HepG2 (cell line): Measurements from ENCODE around the gene PLXNA4. TPM values are rescaled to one million over a fixed set of nuclear protein-coding genes. Genes with fewer than 3 reads are reported as not detected.

Experiments used
- ATAC-seq: fragments of 200-7000 bp; cut with Tn5 transposase; 3 replicates; pipeline ENCODE4 v1.9.1; 2020; ENCODE audit warnings: mild to moderate bottlenecking, moderate library complexity
- BruUV-seq: library from RNA; stranded (reverse); fragments of 400-500 nt; replicated peaks from 2 replicates; lab custom pipeline; 2021; lab: Mats Ljungman, UMichigan
- CTCF ChIA-PET: fragments of 300-600 bp; formaldehyde crosslinking; extraction: SDS; loops from one replicate; lab custom pipeline; 2021; ENCODE audit warnings: low total read pairs, inconsistent platforms, low intra/inter-chr PET ratio; lab: Yijun Ruan, JAX
- POLR2A ChIA-PET: fragments of 350-600 bp; sonication (Branson Sonifier 250); formaldehyde crosslinking; loops from one replicate; lab custom pipeline; 2020; ENCODE audit warnings: antibody characterized with exemption, inconsistent platforms; lab: Yijun Ruan, JAX
- DNase-seq: peaks from one replicate; pipeline ENCODE4 v3.0.0-alpha.2; 2015; ENCODE audit warnings: low spot score
- FAIRE-seq: peaks from 3 replicates; lab custom pipeline; 2011; peaks lifted over from hg19 to GRCh38; lab: Jason Lieb, UNC
- H2AFZ ChIP-seq: one replicate; pipeline ENCODE4 v1.6.1; 2011; ENCODE audit warnings: low read length, inconsistent platforms
- H3K27ac ChIP-seq: fragments of 300-600 bp; 3 replicates; pipeline ENCODE4 v1.8.0; 2011; ENCODE audit warnings: mixed run types, mild to moderate bottlenecking, mixed read lengths, low read length, inconsistent platforms; ENCODE audit not compliant: insufficient read depth; ENCODE audit errors: extremely low read length
- H3K27me3 ChIP-seq, 2 experiments: fragments of 200-600 bp in 1 of 2; 2 replicates in 1 of 2; 3 replicates in 1 of 2; pipeline versions ENCODE4 v1.6.0 to v1.8.0; 2011; ENCODE audit warnings: low read length in 2 of 2, mild to moderate bottlenecking in 2 of 2, moderate library complexity in 2 of 2, inconsistent platforms in 1 of 2; ENCODE audit not compliant: insufficient read depth in 2 of 2, control insufficient read depth in 1 of 2
- H3K36me3 ChIP-seq, 2 experiments: fragments of 200-600 bp in 1 of 2; replicated peaks in 1 of 2; 2 replicates in 1 of 2; 3 replicates in 1 of 2; pipeline versions ENCODE4 v1.5.1 to v1.8.0; 2011; ENCODE audit warnings: low read length in 2 of 2, inconsistent platforms in 1 of 2; ENCODE audit not compliant: insufficient read depth in 2 of 2, control insufficient read depth in 1 of 2
- H3K4me1 ChIP-seq: 2 replicates; pipeline ENCODE4 v1.5.1; 2012; ENCODE audit warnings: low read length, inconsistent platforms; ENCODE audit not compliant: insufficient read depth
- H3K4me2 ChIP-seq: 2 replicates; pipeline ENCODE4 v1.6.0; 2011; ENCODE audit warnings: low read depth, low read length, inconsistent platforms
- H3K4me3 ChIP-seq, 3 experiments: fragments of 200-600 bp in 1 of 3; sonication (generic), shearing (Covaris generic) in 1 of 3; replicated peaks in 1 of 3; 2 replicates each; pipeline ENCODE4 v1.5.1; 2011 to 2016; ENCODE audit warnings: low read length in 3 of 3, inconsistent platforms in 2 of 3, low read depth in 2 of 3, mild to moderate bottlenecking in 2 of 3, control low read depth in 1 of 3, mixed read lengths in 1 of 3; ENCODE audit not compliant: insufficient read depth in 1 of 3
- H3K79me2 ChIP-seq: one replicate; pipeline ENCODE4 v1.6.1; 2011; ENCODE audit warnings: low read length, inconsistent platforms; ENCODE audit not compliant: insufficient read depth
- H3K9ac ChIP-seq: 2 replicates; pipeline ENCODE4 v1.6.0; 2011; ENCODE audit warnings: mild to moderate bottlenecking, low read depth, low read length, inconsistent platforms; ENCODE audit not compliant: insufficient read depth
- H3K9me3 ChIP-seq: 2 replicates; pipeline ENCODE4 v1.5.1; 2012; ENCODE audit warnings: mild to moderate bottlenecking, low read length
- H4K20me1 ChIP-seq: 2 replicates; pipeline ENCODE4 v1.6.0; 2011; ENCODE audit warnings: inconsistent platforms, mild to moderate bottlenecking, low read length, moderate library complexity; ENCODE audit not compliant: insufficient read depth
- ERF ChIP-seq: IDR thresholded peaks from 2 replicates; pipeline ENCODE4 v1.6.1; 2018; ENCODE audit warnings: missing biosample characterization, missing genetic modification reagents
- ETV5 ChIP-seq: IDR thresholded peaks from 2 replicates; pipeline ENCODE4 v1.6.1; 2018; ENCODE audit warnings: missing biosample characterization, missing genetic modification reagents, inconsistent platforms, borderline replicate concordance
- FOSL2 ChIP-seq: sonication (generic); formaldehyde crosslinking; IDR thresholded peaks from 2 replicates; pipeline ENCODE4 v1.4.0; 2020; ENCODE audit warnings: missing genetic modification reagents
- FOXJ3 ChIP-seq: sonication (generic); formaldehyde crosslinking; IDR thresholded peaks from 2 replicates; pipeline ENCODE4 v1.4.0; 2020; ENCODE audit warnings: missing genetic modification reagents, mild to moderate bottlenecking, borderline replicate concordance
- FOXM1 ChIP-seq: sonication (generic); formaldehyde crosslinking; IDR thresholded peaks from 2 replicates; pipeline ENCODE4 v1.5.0; 2020; ENCODE audit warnings: missing genetic modification reagents
- HCFC1 ChIP-seq: fragments of 150-350 bp; IDR thresholded peaks from 2 replicates; pipeline ENCODE4 v1.6.1; 2014; ENCODE audit warnings: low read depth, low read length
- HNRNPK ChIP-seq: fragments of 200-400 bp; formaldehyde crosslinking; IDR thresholded peaks from 2 replicates; pipeline ENCODE4 v1.6.1; 2018; ENCODE audit warnings: low read length, low read depth, moderate library complexity, mild to moderate bottlenecking; ENCODE audit not compliant: poor library complexity, severe bottlenecking
- HOXA7 ChIP-seq: sonication (generic); formaldehyde crosslinking; IDR thresholded peaks from 2 replicates; pipeline ENCODE4 v1.8.1; 2022; ENCODE audit warnings: mild to moderate bottlenecking, missing genetic modification reagents, moderate library complexity
- IKZF1 ChIP-seq: fragments of 450-650 bp; IDR thresholded peaks from 2 replicates; pipeline ENCODE4 v1.7.1; 2016
- LCORL ChIP-seq, 2 experiments: fragments of 450-650 bp in 1 of 2; sonication (generic) in 1 of 2; formaldehyde crosslinking in 1 of 2; IDR thresholded peaks; 2 replicates each; pipeline versions ENCODE4 v1.5.0 to v1.6.1; 2017 to 2020; ENCODE audit warnings: antibody characterized with exemption in 1 of 2, missing genetic modification reagents in 1 of 2
- PITX1 ChIP-seq: sonication (generic); formaldehyde crosslinking; IDR thresholded peaks from 2 replicates; pipeline ENCODE4 v1.5.1; 2020; ENCODE audit warnings: mild to moderate bottlenecking, missing genetic modification reagents
- REPIN1 ChIP-seq: sonication (generic); formaldehyde crosslinking; IDR thresholded peaks from 2 replicates; pipeline ENCODE4 v1.8.0; 2022; ENCODE audit warnings: missing genetic modification reagents, low read depth, mild to moderate bottlenecking, borderline replicate concordance
- STAT5B ChIP-seq: sonication (generic); formaldehyde crosslinking; IDR thresholded peaks from 2 replicates; pipeline ENCODE4 v1.4.0; 2020; ENCODE audit warnings: missing genetic modification reagents
- SYNCRIP ChIP-seq: fragments of 200-400 bp; formaldehyde crosslinking; IDR thresholded peaks from 2 replicates; pipeline ENCODE4 v1.6.1; 2018; ENCODE audit warnings: mild to moderate bottlenecking, low read depth, low read length; ENCODE audit not compliant: insufficient read depth
- TRIM24 ChIP-seq: sonication (generic); formaldehyde crosslinking; IDR thresholded peaks from 2 replicates; pipeline ENCODE4 v1.8.0; 2022; ENCODE audit warnings: mild to moderate bottlenecking, missing genetic modification reagents
- ZNF136 ChIP-seq: sonication (generic); formaldehyde crosslinking; IDR thresholded peaks from 2 replicates; pipeline ENCODE4 v1.8.1; 2022; ENCODE audit warnings: low read depth, mild to moderate bottlenecking, moderate library complexity, missing genetic modification reagents
- ZNF264 ChIP-seq: sonication (generic); formaldehyde crosslinking; IDR thresholded peaks from 2 replicates; pipeline ENCODE4 v1.4.0; 2020; ENCODE audit warnings: missing genetic modification reagents
- ZNF556 ChIP-seq: sonication (generic); formaldehyde crosslinking; IDR thresholded peaks from 2 replicates; pipeline ENCODE4 v1.4.0; 2020; ENCODE audit warnings: mild to moderate bottlenecking, missing genetic modification reagents, borderline replicate concordance
- ZNF770 ChIP-seq: sonication (generic); formaldehyde crosslinking; IDR thresholded peaks from 2 replicates; pipeline ENCODE4 v1.5.0; 2020; ENCODE audit warnings: mild to moderate bottlenecking, missing genetic modification reagents
- WGBS: methylation state at CpG from one replicate; pipeline ENCODE4 v1.1.6; 2017; ENCODE audit warnings: low lambda C conversion rate; 5-methylcytosine and 5-hydroxymethylcytosine counted together
- in situ Hi-C: cut with HindIII; loops from 2 replicates; pipeline ENCODE4 v1.10.0; 2017; ENCODE audit warnings: low pct_unique_long_range_greater_than_20kb; ENCODE audit not compliant: extremely low pct_ligation_motif_present
- intact Hi-C: fragments of 100-400 bp; cut with micrococcal nuclease; formaldehyde crosslinking; loops from one replicate; pipeline ENCODE4 v1.10.0; 2022; ENCODE audit not compliant: unreplicated experiment
- polyA plus RNA-seq, 8 experiments: library from polyadenylated mRNA; depleted of rRNA in 3 of 8; stranded (reverse) in 7 of 8; unstranded in 1 of 8; fragments of >200 nt; fragmentation: Illumina TruSeq in 4 of 8; extraction: Trizol in 4 of 8; gene quantifications; 2 replicates each; pipeline versions ENCODE4 v1.2.1 to v1.2.3, GENCODE V29; 2011 to 2016; ENCODE audit warnings: low read depth in 4 of 8, missing spikeins in 1 of 8, mixed read lengths in 1 of 8; ENCODE audit not compliant: insufficient read depth in 1 of 8
- total RNA-seq, 5 experiments: library from RNA; depleted of rRNA; stranded (reverse); fragments of >200 nt; fragmentation: Illumina TruSeq; extraction: Trizol; gene quantifications; 2 replicates each; pipeline ENCODE4 v1.2.3, GENCODE V29; 2016; ENCODE audit warnings: low read depth in 1 of 5

Gene PLXNA4
- total and polyA plus RNA-seq, 2 of the 13 experiments (the other 11 are each of a cell fraction or from before 2014, with no cell fraction given) = 0.01 to 0.04 TPM

- no peak for ATAC-seq
- in situ Hi-C loops = no loop called here
- Histone ChIP-seq H3K4me3 (no peak overlapping the region), H3K36me3 (no peaks in the 10 kb centered on the region), H3K4me2 (no peak overlapping the region), H3K27ac (no peak overlapping the region)
- intact Hi-C loops = no loop called here
- WGBS = 0% methylated on average over 1 of the region's 1 CpG
- no peak for DNase-seq
- CTCF ChIA-PET = no interaction called here
- no peak for FAIRE-seq
- TF ChIP-seq HCFC1 (no peak), FOXJ3 (no peak), TRIM24 (no peak), IKZF1 (no peak), PITX1 (CRISPR knock-in tag) (no peak), REPIN1 (CRISPR knock-in tag) (no peak), ZNF770 (CRISPR knock-in tag) (no peak)
- TF ChIP-seq, all 625 proteins: peak for 0
- no peak overlapping the region for H2AFZ ChIP-seq
- H4K20me1 ChIP-seq = no peaks in the 10 kb centered on the region
- no TSS peak for BruUV-seq
- H3K9ac ChIP-seq = no peak overlapping the region
- H3K9me3 ChIP-seq = peaks cover 2% of the 10 kb centered on the region; the same call in 1 of the 2 replicates
- H3K79me2 ChIP-seq = no peaks in the 10 kb centered on the region
- H3K4me1 ChIP-seq = no peaks in the 10 kb centered on the region
- POLR2A ChIA-PET = no interaction called here
- peaks cover 2 to 3% of the 10 kb centered on the region in 2 experiments; a peak in 2 of 5 replicates for H3K27me3 ChIP-seq
Observed at GRCh38 chr7:132545756-132546155, 30.5 kb downstream of the PLXNA4 start.

- ATAC-seq = no peak
- POLR2A ChIA-PET = no interaction called here
- 0% methylated on average over 1 of the region's 1 CpG for WGBS
- no peak overlapping the region for H2AFZ ChIP-seq
- no peak overlapping the region for H3K4me3 ChIP-seq
- H3K27me3 ChIP-seq = peaks cover 1 to 2% of the 10 kb centered on the region in 2 experiments; a peak in 2 of 5 replicates
- no peak overlapping the region for H3K27ac ChIP-seq
- no TSS peak for BruUV-seq
- no peak overlapping the region for H3K9ac ChIP-seq
- TF ChIP-seq ZNF136 (CRISPR knock-in tag) = no peak
- TF ChIP-seq ERF (CRISPR knock-in tag) = no peak
- no peak for TF ChIP-seq HNRNPK
- no peak for TF ChIP-seq FOXM1 (CRISPR knock-in tag)
- no peak for TF ChIP-seq ETV5 (CRISPR knock-in tag)
- no peak for TF ChIP-seq STAT5B
- no peak for TF ChIP-seq ZNF264 (CRISPR knock-in tag)
- TF ChIP-seq FOSL2 (CRISPR knock-in tag) = no peak
- no peak for TF ChIP-seq LCORL (IDR thresholded peaks at IDR 0.05)
- TF ChIP-seq LCORL (CRISPR knock-in tag; IDR thresholded peaks at IDR 0.05) = no peak
- TF ChIP-seq ZNF556 (CRISPR knock-in tag) = no peak
- TF ChIP-seq SYNCRIP = no peak
- TF ChIP-seq HOXA7 = no peak
- TF ChIP-seq, all 625 proteins: peak for 0
- Histone ChIP-seq H3K4me2 (no peak overlapping the region), H3K4me1 (no peaks in the 10 kb centered on the region), H3K36me3 (no peaks in the 10 kb centered on the region), H3K9me3 (no peaks in the 10 kb centered on the region), H3K79me2 (no peaks in the 10 kb centered on the region), H4K20me1 (no peaks in the 10 kb centered on the region)
- intact Hi-C loops = no loop called here
- DNase-seq (no peak), FAIRE-seq (no peak)
- in situ Hi-C loops = no loop called here
- CTCF ChIA-PET = no interaction called here
Observed at GRCh38 chr7:132544999-132545398, 31.3 kb downstream of the PLXNA4 start.
